Measurements from ENCODE around the gene RAB7A. TPM values are rescaled to one million over a fixed set of nuclear protein-coding genes. Genes with fewer than 3 reads are reported as not detected.

Gene RAB7A
- total and polyA plus RNA-seq, 12 donors: 76.7 to 446 (median 133) TPM

DNA sequence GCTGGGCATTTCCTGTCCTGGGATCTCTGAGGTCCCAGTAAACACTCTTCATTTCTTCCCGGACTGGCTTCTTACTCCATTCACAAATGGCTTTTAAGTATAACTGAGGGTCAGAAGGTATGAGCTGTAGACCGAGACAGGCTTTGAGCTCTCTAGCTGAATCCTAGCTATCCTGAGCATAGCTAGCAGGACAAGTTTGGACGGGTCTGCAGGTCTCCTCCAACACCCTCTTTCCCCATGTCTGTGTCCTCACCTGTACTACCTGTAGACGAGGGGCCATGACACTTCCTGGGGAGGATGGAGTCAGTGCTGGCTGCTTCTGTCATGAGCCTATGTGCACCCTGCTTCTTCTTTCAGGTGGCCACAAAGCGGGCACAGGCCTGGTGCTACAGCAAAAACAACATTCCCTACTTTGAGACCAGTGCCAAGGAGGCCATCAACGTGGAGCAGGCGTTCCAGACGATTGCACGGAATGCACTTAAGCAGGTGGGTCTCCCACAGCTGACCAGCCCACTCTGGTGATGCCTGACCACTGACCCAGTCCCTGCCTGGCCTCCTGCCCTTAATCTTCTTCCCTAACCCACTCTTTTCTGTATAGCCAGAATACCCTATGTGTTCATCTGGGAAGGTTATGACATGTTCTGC is 81.3 kb downstream of the RAB7A start:
- peaks cover 12 to 20% of the 10 kb centered on the region in 2 donors for H3K4me1 ChIP-seq (replicated peaks in 1 of 2)
- WGBS, 4 donors: 89 to 96% (median 94%) methylated on average over 7 to 9 of the region's 9 CpGs
- H3K27ac ChIP-seq: no peak overlapping the region
- TF ChIP-seq CTCF (IDR thresholded peaks at IDR 0.05) (no peak), POLR2A (IDR thresholded peaks at IDR 0.05) (no peak)
- H3K9me3 ChIP-seq (replicated peaks in 1 of 3): no peaks in the 10 kb centered on the region
- H3K27me3 ChIP-seq: no peaks in the 10 kb centered on the region
- intact Hi-C loops (cut with DNase I): no loop called here
- no peak overlapping the region for H3K4me3 ChIP-seq
- peaks cover 0 to 52% of the 10 kb centered on the region in 2 donors for H3K36me3 ChIP-seq (replicated peaks in 1 of 2)
- DNase-seq: no peak

GRCh38 chr3:128808672-128809071 is 82.7 kb downstream of the RAB7A start:
- WGBS, 4 donors: 85 to 99% (median 95%) methylated on average over 3 of the region's 3 CpGs
- no peak for DNase-seq
- H3K36me3 ChIP-seq (replicated peaks in 1 of 2): peaks cover 0 to 65% of the 10 kb centered on the region in 2 donors
- no peak overlapping the region for H3K4me3 ChIP-seq
- intact Hi-C loops (cut with DNase I): no loop called here
- H3K27me3 ChIP-seq: no peaks in the 10 kb centered on the region
- peaks cover 12 to 24% of the 10 kb centered on the region in 2 donors for H3K4me1 ChIP-seq (replicated peaks in 1 of 2)
- TF ChIP-seq POLR2A (IDR thresholded peaks at IDR 0.05): no peak
- TF ChIP-seq CTCF (IDR thresholded peaks at IDR 0.05): no peak
- no peak overlapping the region for H3K27ac ChIP-seq
- H3K9me3 ChIP-seq (replicated peaks in 1 of 3): no peaks in the 10 kb centered on the region

- Histone ChIP-seq H3K4me1 (replicated peaks in 1 of 2) (peaks cover 0 to 7% of the 10 kb centered on the region in 2 donors), H3K36me3 (replicated peaks in 1 of 2) (peaks cover 0 to 62% of the 10 kb centered on the region in 2 donors), H3K27ac (peak overlapping the region in 1 of 5 donors; percentile 78), H3K27me3 (no peaks in the 10 kb centered on the region), H3K4me3 (no peak overlapping the region), H3K9me3 (replicated peaks in 1 of 3) (no peaks in the 10 kb centered on the region)
- no peak for TF ChIP-seq CTCF (IDR thresholded peaks at IDR 0.05)
- TF ChIP-seq POLR2A (IDR thresholded peaks at IDR 0.05): no peak
- DNase-seq: no peak
- intact Hi-C loops (cut with DNase I): no loop called here
- WGBS, 4 donors: 61 to 75% (median 66%) methylated on average over 8 of the region's 8 CpGs
Observed at GRCh38 chr3:128813097-128813496, 87.1 kb downstream of the RAB7A start.

- Histone ChIP-seq H3K27me3 (no peaks in the 10 kb centered on the region), H3K36me3 (replicated peaks in 1 of 2) (peaks cover 0 to 57% of the 10 kb centered on the region in 2 donors), H3K4me3 (no peak overlapping the region), H3K27ac (no peak overlapping the region), H3K9me3 (replicated peaks in 1 of 3) (no peaks in the 10 kb centered on the region), H3K4me1 (replicated peaks in 1 of 2) (peaks cover 0 to 7% of the 10 kb centered on the region in 2 donors)
- WGBS, 4 donors: 87 to 95% (median 92%) methylated on average over 5 of the region's 5 CpGs
- TF ChIP-seq POLR2A (IDR thresholded peaks at IDR 0.05) (no peak), CTCF (IDR thresholded peaks at IDR 0.05) (no peak)
- intact Hi-C loops (cut with DNase I): no loop called here
- no peak for DNase-seq
Observed at GRCh38 chr3:128814060-128814459, 88.1 kb downstream of the RAB7A start.
